ENCODE measurements around the gene VKORC1L1.
"Not testable (repeated sequence)": the region's sequence is repeated elsewhere in the genome, so short reads cannot be mapped to it uniquely, and the experiment has no call there.

The VKORC1L1 gene

DNA sequence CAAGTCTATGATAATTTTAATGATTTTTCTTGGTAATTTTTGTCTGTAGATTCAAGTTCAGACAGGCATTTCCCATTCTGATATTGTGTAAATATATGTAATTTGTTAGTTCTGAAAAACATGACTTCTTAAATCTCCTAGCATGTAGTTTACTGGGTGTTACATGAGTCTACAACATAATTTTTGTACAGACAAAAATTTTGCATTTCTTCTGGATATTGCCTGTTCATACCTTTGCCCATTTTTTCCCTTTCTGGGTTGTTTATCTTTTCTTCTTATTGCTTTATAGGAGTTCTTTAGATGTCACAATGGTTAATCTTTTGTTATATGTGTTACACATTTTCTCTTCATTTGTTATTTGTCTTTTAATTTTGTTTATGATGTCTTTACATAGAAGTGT is 12.1 kb downstream of the VKORC1L1 start:
- not testable (repeated sequence) for DNase-seq (ENCODE audit: low read depth, low spot score)

DNA sequence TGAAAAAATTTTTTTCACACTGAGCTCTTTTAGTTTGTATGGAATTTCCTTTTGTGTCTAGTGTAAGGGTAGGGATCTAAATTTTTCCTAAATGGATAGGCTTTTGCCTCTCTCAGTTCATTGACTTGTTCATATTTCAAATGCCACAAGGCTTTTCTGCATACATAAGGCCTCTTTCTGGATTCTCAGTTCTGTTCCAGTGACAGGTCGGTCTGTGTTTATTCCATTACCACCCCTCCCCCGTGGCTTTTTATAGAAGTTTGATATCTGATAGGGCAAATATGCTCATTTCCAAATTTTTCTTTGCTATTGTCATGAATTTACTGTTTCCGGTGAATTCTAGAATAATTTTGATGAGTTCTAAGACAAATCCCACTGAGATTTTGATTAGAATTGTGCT is 12.7 kb downstream of the VKORC1L1 start:
- not testable (repeated sequence) for DNase-seq (ENCODE audit: low read depth, low spot score)

DNA sequence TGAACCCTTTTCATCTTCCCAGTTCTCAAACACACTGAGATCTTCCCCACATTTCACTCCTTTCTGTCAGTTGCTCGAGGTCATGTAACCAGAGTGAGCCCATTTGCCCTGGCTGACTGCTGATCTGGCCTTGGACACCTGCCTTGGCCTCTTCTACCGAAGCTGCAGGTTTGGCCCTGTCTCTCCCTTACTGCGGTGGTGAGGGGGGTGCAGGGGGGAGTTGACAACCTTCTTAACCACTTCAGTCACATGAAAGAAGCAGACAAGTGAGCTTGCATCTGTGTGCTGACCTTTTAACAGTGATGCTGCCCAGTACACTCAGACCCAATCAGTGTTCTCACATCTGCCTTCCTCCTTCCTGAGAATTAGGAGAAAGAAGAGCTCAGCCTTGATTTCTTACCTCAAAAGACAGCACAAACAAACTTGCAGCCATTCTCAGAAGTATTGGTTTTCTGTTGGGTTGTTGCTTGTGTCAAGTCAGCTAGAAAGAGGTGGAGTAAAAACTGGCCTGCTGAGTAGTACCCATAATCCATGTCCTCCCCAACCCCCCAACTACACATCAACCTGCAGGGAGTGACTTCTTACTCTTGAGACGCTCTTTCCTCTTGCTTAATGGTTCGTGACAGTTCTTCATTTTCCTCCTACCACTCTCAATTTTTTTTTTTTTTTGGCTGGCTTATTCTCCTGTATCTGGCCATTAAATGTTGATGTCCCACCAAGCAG is 15.7 kb downstream of the VKORC1L1 start:
- not testable (repeated sequence) for DNase-seq (ENCODE audit: low read depth, low spot score)

DNA sequence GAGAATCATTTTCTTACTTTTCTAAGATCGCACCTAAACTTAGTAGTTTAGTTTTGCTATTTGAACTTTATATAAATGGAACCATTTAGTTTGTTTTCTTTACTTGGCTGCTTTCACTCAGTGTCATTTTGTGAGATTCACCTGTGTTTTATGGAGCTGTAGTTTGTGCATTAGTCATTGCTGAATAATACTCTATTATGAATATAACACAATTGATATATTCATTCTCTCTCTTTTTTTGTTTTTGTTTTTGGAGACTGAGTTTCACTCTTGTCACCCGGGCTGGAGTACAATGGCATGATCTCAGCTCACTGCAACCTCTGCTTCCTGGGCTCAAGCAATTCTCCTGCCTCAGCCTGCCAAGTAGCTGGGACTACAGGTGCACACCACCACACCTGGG is 16.8 kb downstream of the VKORC1L1 start:
- DNase-seq (ENCODE audit: low read depth, low spot score), result not testable (repeated sequence)

DNA sequence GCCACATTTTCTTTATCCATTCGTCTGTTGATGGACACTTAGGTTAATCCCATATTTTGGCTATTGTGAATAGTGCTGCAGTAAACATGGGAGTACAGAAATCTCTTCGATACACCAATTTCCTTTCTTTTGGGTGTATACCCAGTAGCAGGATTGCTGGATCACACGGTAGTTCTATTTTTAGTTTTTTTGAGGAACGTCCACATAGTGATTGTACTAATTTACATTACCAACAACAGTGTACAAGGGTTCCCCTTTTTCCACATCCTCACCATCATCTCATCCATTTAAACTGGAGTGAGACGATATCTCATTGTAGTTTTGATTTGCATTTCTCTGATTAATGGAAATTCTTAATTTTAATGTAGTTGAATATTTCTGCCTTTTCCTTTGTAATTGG is 19.3 kb downstream of the VKORC1L1 start:
- no peak for DNase-seq (ENCODE audit: low read depth, low spot score)

DNA sequence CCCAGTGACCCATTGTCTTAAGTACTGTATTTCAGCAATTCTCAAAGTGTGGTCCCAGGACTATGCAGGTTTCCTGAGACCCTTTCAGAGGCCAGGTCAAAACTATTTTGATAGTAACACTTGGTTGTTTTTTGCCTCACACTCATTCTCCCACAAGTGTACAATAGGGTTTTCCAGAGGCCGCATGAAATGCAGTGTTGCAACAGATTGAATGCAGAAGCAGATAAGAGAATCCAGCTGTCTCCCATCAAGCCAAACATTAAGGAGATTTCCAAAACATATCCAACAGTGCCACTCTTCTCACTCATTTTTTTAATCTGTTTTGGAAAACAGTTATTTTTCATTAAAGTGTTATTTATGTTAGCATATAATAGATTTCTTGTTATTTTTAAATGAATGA is 20.0 kb downstream of the VKORC1L1 start:
- no peak for DNase-seq (ENCODE audit: low read depth, low spot score)

DNA sequence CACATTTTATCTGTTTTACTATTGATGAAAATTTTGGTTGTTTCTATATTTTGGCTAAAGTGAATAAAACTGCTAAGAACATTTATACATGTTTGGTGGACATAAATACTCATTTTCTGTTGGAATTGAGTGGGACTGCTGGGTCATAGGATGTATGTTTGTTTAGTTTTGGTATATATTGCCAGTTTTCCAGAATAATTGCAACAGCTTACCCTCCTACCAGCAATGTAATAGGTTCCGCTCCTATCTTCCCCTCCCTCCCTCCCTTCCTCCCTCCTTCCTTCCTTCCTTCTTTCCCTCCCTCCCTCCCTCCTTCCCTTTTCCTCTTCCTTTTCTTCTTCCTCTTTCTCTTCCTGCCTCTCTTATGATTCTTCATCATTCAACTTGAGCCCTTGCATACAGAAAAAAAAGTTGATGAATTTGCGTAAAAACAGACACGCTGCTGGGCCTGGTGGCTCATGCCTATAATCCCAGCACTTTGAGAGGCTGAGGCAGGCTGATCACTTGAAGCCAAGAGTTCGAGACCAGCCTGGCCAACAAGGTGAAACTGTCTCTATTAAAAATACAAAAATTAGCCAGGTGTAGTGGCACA is 23.5 kb downstream of the VKORC1L1 start:
- no peak for DNase-seq (ENCODE audit: low read depth, low spot score)

DNA sequence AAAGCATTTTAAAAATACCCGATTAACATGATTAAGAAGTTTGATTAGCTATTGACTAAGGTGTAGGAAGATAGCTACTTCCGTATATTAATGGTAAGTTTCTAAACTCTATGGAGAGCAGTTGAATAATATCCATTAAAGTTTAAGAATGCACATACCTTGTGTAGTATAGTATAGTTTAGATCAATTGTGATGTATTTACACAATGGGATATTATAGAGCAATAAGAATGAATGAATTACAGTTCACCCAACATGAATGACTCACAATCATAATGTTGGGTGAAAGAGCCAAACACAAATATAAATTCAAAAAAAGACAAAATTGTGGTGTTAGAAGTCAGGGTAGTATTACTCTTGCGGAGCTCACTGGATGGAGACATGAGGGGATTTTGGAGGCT is 24.4 kb downstream of the VKORC1L1 start:
- not testable (repeated sequence) for DNase-seq (ENCODE audit: low read depth, low spot score)

DNA sequence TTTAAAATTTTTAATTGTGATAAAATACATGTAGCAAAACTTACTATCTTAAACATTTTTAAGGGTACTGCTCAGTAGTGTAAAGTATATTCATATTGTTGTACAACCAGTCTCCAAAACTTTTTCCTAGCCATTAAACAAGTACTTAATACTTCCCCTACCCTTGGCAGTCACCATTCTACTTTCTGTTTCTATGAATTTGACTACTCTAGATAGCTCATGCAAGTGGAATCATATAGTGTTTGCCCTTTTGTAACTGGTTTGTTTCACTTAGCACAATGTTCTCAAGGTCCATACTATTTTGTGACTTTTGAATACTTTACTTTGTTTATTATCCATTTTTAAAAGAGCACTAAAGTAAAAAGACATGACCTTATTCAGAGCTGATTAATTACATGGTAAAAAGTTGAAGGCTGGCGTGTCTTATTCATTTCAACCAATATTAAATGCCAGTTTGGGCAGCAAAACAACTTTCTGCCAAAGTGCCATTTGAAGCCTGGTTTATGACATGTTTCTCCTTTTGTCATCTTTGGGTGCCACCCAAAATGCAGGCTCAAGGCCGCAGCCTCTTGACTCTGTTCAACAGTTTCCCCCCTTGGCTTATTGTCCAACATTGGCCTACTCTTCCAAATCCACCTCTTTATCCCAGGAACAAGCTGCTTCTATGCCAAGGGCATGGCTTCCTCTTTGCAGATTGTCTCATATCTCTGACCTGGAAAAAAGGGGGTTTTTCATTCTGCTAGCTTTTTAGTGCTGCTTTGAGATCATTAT is 26.0 kb downstream of the VKORC1L1 start:
- not testable (repeated sequence) for DNase-seq (ENCODE audit: low read depth, low spot score)

DNA sequence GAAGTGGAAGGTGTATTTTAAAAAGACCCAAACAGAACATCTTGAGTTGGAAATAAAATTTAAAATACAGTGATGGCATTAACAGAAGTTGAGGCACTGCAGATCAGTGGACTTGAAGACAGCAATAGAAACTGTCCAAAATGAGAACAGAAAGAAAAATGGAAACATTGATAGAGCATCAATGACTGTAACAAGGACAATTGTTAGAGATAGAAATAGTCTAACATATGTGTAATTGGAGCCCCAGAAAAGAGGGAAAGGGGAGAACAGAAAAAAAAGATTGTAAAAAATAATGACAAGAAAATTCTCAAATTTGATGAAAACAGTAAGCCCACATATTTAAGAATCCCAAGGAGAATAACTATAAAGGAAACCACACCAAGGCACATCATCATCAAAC is 29.4 kb downstream of the VKORC1L1 start:
- no peak for DNase-seq (ENCODE audit: low read depth, low spot score)

DNA sequence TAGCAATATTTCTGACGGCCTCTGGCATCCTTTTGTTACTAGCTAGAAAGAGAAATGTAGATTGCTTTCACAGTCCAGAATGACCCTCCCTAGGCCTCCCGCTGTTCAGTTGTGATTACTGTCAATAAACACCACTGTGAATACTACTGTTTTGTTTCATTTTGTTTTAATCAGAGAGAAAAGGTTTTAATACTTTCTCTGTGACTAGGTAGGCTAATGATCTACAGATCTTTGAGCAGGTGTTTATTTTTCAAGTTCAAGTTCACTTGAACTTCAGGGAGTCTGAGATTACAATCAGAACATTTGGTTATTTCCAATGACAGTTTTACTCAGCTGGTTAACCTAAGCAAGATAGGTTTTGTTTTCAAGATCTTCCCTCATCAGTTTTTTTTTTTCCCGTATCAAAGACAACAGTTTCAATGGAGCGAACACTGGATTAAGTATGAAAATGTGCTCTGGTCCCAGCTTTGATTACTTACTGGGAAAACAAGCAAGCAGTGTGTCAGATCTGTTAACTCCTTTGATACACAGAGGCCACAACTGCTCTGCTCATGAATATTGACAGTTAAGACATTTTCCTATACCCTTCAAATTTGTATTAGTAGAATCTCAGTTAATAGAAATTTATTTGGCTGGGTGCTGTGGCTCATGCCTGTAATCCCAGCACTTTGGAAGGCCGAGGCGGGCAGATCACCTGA is 34.8 kb downstream of the VKORC1L1 start:
- DNase-seq (ENCODE audit: low read depth, low spot score), result no peak

DNA sequence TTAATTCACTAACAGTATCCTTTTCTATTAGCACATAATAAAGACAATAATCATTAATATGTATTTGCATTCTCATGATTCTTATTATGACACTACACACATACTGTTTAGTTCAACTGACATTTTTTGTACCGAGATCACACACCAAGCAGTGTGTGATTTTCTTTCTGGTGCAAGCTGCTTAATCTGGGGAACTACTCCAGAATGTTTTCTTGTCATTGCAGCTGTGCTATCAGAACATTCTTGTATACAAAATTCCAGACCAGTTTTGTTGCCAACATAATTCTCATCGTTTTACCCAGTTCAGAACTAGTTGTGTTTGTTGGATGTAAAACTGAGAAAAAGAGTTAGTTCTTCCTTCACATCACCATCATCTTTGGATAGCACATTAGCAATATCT is 37.4 kb downstream of the VKORC1L1 start:
- peak; percentile 39 for DNase-seq (ENCODE audit: low read depth, low spot score)

DNA sequence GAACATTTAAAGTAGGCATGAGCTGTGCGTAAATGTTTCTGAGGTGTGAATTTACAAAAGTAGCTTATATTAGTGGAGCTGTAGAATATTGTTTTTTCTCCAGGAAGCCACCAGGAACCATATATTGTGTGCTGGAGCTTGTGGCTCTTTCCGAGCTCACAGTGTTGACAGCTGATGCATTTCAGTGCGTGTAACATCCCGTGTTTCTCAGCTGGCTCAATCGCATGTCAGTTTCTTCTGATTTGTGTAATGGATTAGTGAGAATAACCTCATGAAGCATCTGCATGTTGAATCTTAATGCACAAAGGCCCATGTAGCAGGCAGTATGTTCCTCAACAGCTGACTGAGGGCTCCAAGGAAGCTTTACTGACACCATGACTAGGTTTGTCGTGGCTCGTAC is 39.4 kb downstream of the VKORC1L1 start:
- no peak for DNase-seq (ENCODE audit: low read depth, low spot score)

DNA sequence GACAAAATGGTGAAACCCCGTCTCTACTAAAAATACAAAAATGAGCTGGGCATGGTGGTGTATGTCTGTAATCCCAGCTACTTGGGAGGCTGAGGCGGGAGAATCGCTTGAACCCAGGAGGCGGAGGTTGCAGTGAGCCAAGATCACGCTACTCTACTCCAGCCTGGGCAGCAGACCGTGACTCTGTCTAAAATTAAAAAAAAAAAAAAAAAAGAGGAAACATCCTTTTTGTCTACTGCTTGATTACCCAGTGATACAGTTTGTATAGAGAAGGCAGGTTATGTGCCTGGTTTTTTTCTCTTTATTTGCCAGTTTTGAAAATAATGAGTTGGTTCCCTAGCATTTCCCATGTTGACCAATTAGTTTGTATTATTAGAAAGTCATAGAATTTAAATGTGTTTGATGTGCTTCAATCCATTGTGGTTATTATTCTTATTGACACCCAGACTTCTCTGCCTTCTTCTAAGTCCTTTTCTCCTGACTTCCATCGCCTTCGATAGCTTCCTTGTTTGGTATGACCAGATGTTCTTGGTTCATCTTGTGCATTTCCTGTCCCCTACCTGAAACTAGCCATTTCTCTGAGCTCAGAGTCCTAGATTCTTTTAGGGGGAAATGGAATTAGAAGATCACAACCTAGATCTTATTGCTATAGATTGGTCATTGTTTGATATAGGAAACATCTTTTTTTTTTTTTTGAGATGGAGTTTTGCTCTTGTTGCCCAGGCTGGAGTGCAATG is 43.2 kb downstream of the VKORC1L1 start:
- no peak for DNase-seq (ENCODE audit: low read depth, low spot score)

DNA sequence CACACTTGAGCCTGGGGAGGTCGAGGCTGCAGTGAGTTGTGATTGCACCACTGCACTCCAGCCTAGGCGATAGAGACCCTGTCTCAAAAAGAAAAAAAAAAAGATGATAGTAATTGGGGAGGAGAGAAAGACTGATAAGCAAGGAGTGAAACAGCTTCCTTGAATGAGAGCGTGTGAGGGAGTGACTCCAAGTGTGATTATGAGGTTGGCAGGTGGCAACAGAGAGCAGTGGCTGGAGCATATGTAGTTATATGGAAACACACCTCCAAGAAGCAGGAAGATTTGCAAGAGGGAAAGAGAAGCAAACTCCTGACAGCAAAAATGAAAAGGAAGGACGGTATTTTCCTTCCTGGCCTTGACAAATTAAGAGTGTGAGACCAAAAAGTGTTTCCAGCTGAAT is 50.4 kb downstream of the VKORC1L1 start:
- no peak for DNase-seq (ENCODE audit: low read depth, low spot score)

DNA sequence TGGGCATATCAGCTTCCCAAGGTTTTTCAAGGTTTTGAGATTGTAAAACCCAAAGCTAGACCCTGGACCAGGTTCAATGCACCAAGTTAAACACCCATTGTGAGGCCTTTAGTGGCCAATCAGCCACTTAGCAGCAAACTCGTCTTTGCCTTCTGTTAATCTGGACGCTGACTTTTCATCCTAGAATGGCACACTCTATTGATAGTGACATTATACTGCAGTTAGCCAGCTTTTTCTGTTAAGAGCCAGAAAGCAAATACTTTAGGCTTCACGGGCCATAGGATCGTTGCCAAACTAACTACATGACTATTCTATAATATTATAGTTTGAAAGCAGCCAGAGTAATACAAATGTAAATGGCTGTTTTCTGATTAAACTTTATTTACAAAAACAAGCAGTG is 51.3 kb downstream of the VKORC1L1 start:
- DNase-seq (ENCODE audit: low read depth, low spot score), result no peak

DNA sequence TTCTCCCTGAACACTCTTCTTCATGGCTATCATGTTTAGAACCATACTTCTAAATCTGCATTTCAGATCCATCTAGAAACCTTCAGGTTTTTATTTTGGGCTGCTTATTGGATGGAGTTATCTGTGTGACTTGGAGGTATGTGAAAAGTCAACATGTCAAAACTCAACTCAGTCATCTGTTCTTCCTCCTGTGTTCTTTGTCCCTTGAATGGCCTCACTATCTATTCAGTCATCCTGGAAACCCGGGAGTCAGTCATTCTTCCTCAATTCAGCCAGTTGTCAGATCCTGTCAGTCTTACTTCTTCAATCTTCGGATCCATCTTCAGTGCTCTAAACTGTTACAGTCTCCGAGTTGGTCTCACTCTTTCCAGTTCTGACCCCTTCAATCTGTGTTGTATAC is 52.2 kb downstream of the VKORC1L1 start:
- DNase-seq (ENCODE audit: low read depth, low spot score), result no peak

DNA sequence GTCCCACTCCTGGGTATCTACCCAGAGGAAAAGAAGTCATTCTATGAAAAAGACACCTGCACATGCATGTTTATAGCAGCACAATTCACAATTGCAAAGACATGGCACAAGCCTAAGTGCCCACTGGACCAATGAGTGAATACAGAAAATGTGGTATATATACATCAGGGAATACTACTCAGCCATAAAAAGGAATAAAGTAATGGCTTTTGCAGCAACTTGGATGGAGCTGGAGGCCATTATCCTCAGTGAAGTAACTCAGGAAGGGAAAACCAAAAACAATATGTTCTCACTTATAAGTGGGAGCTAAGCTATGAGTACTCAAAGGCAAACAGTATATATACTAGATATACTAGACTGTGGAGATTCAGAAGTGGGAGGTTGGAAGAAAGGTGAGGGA is 53.7 kb downstream of the VKORC1L1 start:
- DNase-seq (ENCODE audit: low read depth, low spot score), result no peak

DNA sequence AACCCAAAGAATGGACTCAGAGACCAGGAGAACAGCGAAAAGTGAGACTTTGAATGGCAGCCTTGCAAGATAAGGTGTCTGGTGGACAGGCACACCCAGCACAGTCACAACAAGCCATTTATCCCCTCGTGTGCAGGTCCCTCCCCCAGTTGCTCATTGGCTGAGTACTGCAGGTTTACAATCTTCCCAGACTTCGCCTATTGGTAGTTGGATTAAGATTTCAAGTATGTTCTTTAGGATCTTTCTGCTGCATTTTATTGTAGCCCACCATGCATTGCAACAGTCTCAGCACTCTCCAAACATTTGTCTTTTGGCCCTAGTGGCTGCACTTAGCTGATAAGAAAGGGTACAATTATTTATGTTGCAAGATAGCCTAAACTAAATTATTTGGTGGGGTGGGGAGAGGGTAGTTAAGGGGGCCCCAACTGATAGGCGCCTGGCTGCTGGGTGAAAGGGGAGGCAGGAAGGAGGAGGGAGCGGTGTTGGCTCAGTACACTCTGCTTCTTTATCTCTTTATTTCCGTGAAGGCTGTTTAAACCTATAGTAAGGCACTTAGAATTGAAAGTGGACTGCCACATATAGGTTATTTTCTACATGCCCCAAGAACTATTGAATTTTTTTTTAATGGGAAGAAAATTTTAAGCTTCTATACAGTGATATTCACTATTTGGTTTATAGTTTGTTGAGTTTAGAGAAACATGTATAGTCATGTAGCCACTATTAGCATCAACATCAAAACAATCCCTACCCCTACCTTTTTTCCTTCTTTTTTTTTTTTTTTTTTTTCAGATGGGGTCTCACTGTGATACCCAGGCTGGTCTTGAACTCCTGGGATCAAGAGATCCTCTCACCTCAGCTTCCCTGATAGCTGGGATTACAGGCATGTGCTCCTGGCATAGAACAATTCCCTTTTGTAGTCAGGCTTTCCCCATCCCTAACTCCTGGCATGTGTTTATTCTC is 54.9 kb downstream of the VKORC1L1 start:
- no peak for DNase-seq (ENCODE audit: low read depth, low spot score)

DNA sequence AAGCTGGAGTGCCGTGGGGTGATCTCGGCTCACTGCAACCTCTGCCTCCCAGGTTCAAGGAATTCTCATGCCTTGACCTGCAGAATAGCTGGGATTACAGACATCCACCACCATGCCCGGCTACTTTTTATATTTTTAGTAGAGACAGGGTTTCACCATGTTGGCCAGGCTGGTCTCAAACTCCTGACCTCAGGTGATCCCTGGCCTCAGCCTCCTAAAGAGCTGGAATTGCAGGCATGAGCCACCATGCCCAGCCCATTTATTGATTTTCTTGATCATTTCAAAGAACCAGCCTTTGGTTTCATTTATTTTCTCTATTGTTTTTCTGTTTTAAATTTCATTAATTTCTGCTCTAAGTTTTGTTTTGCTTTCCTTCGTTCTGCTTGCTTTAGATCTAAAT is 58.8 kb downstream of the VKORC1L1 start:
- DNase-seq (ENCODE audit: low read depth, low spot score), result no peak
